H9 (cell line): ENCODE results near the gene VAV2. TPM values are rescaled to one million over a fixed set of nuclear protein-coding genes. Genes with fewer than 3 reads are reported as not detected.

Experiments
- DNase-seq: peaks from one replicate; pipeline ENCODE4 v3.0.0-alpha.2; 2017
- H2AFZ ChIP-seq: one replicate; pipeline ENCODE4 v1.6.1; 2013; ENCODE audit warnings: mild to moderate bottlenecking, low read length, control low read depth, moderate library complexity
- H2AK5ac ChIP-seq: 2 replicates; pipeline ENCODE4 v1.6.1; 2013; ENCODE audit warnings: low read length, control low read depth, mixed read lengths; ENCODE audit not compliant: insufficient read length
- H2BK120ac ChIP-seq: one replicate; pipeline ENCODE4 v1.6.1; 2013; ENCODE audit warnings: low read depth, mild to moderate bottlenecking, low read length, control low read depth, inconsistent platforms; ENCODE audit not compliant: poor library complexity, severe bottlenecking
- H2BK12ac ChIP-seq: 2 replicates; pipeline ENCODE4 v1.6.1; 2013; ENCODE audit warnings: low read length, control low read depth, mixed read lengths, low read depth; ENCODE audit not compliant: insufficient read length
- H2BK15ac ChIP-seq: 2 replicates; pipeline ENCODE4 v1.6.1; 2013; ENCODE audit warnings: low read depth, low read length, control low read depth
- H2BK20ac ChIP-seq: one replicate; pipeline ENCODE4 v1.6.1; 2013; ENCODE audit warnings: low read depth, mild to moderate bottlenecking, low read length, control low read depth, inconsistent platforms; ENCODE audit not compliant: poor library complexity, severe bottlenecking
- H2BK5ac ChIP-seq: 2 replicates; pipeline ENCODE4 v1.6.1; 2013; ENCODE audit warnings: low read length, control low read depth, mixed read lengths; ENCODE audit not compliant: insufficient read length
- H3K14ac ChIP-seq: 2 replicates; pipeline ENCODE4 v1.6.1; 2013; ENCODE audit warnings: low read length, control low read depth; ENCODE audit not compliant: insufficient read depth
- H3K18ac ChIP-seq: 2 replicates; pipeline ENCODE4 v1.6.1; 2013; ENCODE audit warnings: low read depth, mild to moderate bottlenecking, mixed read lengths, low read length, control low read depth; ENCODE audit not compliant: insufficient read length
- H3K23ac ChIP-seq: 2 replicates; pipeline ENCODE4 v1.6.1; 2013; ENCODE audit warnings: low read length, control low read depth, mixed read lengths, low read depth; ENCODE audit not compliant: insufficient read length
- H3K23me2 ChIP-seq: 2 replicates; pipeline ENCODE4 v1.6.1; 2013; ENCODE audit warnings: low read depth, mild to moderate bottlenecking, mixed read lengths, low read length, control low read depth; ENCODE audit not compliant: insufficient read length, poor library complexity, severe bottlenecking
- H3K27ac ChIP-seq: 2 replicates; pipeline ENCODE4 v1.5.1; 2013; ENCODE audit warnings: low read length, control low read depth, mixed read lengths, low read depth; ENCODE audit not compliant: insufficient read length
- H3K27me3 ChIP-seq: 2 replicates; pipeline ENCODE4 v1.6.1; 2013; ENCODE audit warnings: low read length, control low read depth, inconsistent platforms; ENCODE audit not compliant: insufficient read depth
- H3K4ac ChIP-seq: 2 replicates; pipeline ENCODE4 v1.6.1; 2013; ENCODE audit warnings: low read depth, mild to moderate bottlenecking, control low read depth, inconsistent platforms, low read length, moderate library complexity
- H3K4me1 ChIP-seq: 2 replicates; pipeline ENCODE4 v1.6.1; 2013; ENCODE audit warnings: low read length, control low read depth, inconsistent platforms; ENCODE audit not compliant: insufficient read depth
- H3K4me2 ChIP-seq: 2 replicates; pipeline ENCODE4 v1.6.1; 2013; ENCODE audit warnings: low read length, control low read depth, mixed read lengths; ENCODE audit not compliant: insufficient read length, insufficient read depth
- H3K56ac ChIP-seq: 2 replicates; pipeline ENCODE4 v1.6.1; 2013; ENCODE audit warnings: low read depth, mild to moderate bottlenecking, mixed read lengths, low read length, control low read depth; ENCODE audit not compliant: insufficient read length
- H3K79me1 ChIP-seq: 2 replicates; pipeline ENCODE4 v1.6.1; 2013; ENCODE audit warnings: low read depth, mild to moderate bottlenecking, moderate library complexity, low read length, control low read depth, inconsistent platforms; ENCODE audit not compliant: insufficient read depth, poor library complexity, severe bottlenecking
- H3K79me2 ChIP-seq: 2 replicates; pipeline ENCODE4 v1.6.1; 2013; ENCODE audit warnings: low read length, control low read depth, inconsistent platforms; ENCODE audit not compliant: insufficient read depth
- H3K9ac ChIP-seq: 2 replicates; pipeline ENCODE4 v1.6.1; 2013; ENCODE audit warnings: low read length, control low read depth, mixed read lengths; ENCODE audit not compliant: insufficient read length; ENCODE audit errors: extremely low read depth
- H3K9me3 ChIP-seq: one replicate; pipeline ENCODE4 v1.6.1; 2013; ENCODE audit warnings: low read depth, low read length, inconsistent platforms; ENCODE audit not compliant: control insufficient read depth
- H3T11ph ChIP-seq: one replicate; pipeline ENCODE4 v1.6.1; 2013; ENCODE audit warnings: mild to moderate bottlenecking, low read length, control low read depth, inconsistent platforms
- H4K20me1 ChIP-seq: one replicate; pipeline ENCODE4 v1.6.1; 2013; ENCODE audit not compliant: control insufficient read depth, insufficient read length, insufficient read depth
- H4K5ac ChIP-seq: 2 replicates; pipeline ENCODE4 v1.6.1; 2013; ENCODE audit warnings: low read depth, mild to moderate bottlenecking, mixed read lengths, low read length, control low read depth; ENCODE audit not compliant: insufficient read length
- H4K8ac ChIP-seq: replicated peaks from 2 replicates; pipeline ENCODE4 v1.6.1; 2013; ENCODE audit warnings: low read length, control low read depth, mixed read lengths, low read depth; ENCODE audit not compliant: insufficient read length
- H4K91ac ChIP-seq: 2 replicates; pipeline ENCODE4 v1.6.1; 2013; ENCODE audit warnings: low read depth, mild to moderate bottlenecking, moderate library complexity, mixed read lengths, low read length, control low read depth; ENCODE audit not compliant: insufficient read length
- H3K27ac Mint-ChIP-seq, 3 experiments: 2 replicates in 2 of 3; 3 replicates in 1 of 3; pipeline ENCODE4 v1.8.0; 2020 to 2021; ENCODE audit warnings: mixed read lengths in 3 of 3, mild to moderate bottlenecking in 1 of 3, moderate library complexity in 1 of 3
- H3K27me3 Mint-ChIP-seq: 2 replicates; pipeline ENCODE4 v1.8.0; 2021; ENCODE audit warnings: low read depth, mild to moderate bottlenecking, moderate library complexity, mixed read lengths
- H3K36me3 Mint-ChIP-seq, 3 experiments: 2 replicates in 2 of 3; 3 replicates in 1 of 3; pipeline ENCODE4 v1.8.0; 2020 to 2021; ENCODE audit warnings: low read depth in 3 of 3, mixed read lengths in 3 of 3; ENCODE audit not compliant: insufficient read depth in 1 of 3
- H3K4me1 Mint-ChIP-seq, 2 experiments: 2 replicates each; pipeline ENCODE4 v1.8.0; 2020; ENCODE audit warnings: mixed read lengths in 2 of 2
- H3K4me3 Mint-ChIP-seq, 2 experiments: 2 replicates in 1 of 2; 3 replicates in 1 of 2; pipeline ENCODE4 v1.8.0; 2020 to 2021; ENCODE audit warnings: mild to moderate bottlenecking in 2 of 2, mixed read lengths in 2 of 2, moderate library complexity in 1 of 2
- H3K9me3 Mint-ChIP-seq, 2 experiments: 2 replicates in 1 of 2; 3 replicates in 1 of 2; pipeline ENCODE4 v1.8.0; 2020; ENCODE audit warnings: mild to moderate bottlenecking in 2 of 2, mixed read lengths in 2 of 2, moderate library complexity in 1 of 2
- CTCF ChIP-seq: fragments of 200-600 bp; sonication (generic); conservative IDR thresholded peaks from 3 replicates; pipeline ENCODE4 v1.8.0; 2021; ENCODE audit warnings: antibody characterized with exemption, mild to moderate bottlenecking
- WGBS: extraction: QIAGEN DNeasy Blood & Tissue Kit; methylation state at CpG from one replicate; pipeline ENCODE4 v1.1.7; 2013; ENCODE audit warnings: missing lambda C conversion rate, low lambda C conversion rate, mixed read lengths; ENCODE audit not compliant: insufficient read length; ENCODE audit errors: extremely low coverage; 5-methylcytosine and 5-hydroxymethylcytosine counted together
- total RNA-seq: library from RNA; stranded (reverse); gene quantifications from 2 replicates; pipeline ENCODE4 v1.2.1, GENCODE V29; 2021

The VAV2 gene
- total RNA-seq, 1 experiment from 2014 or later = 58.7 TPM

GRCh38 chr9:133967024-133967741 lies 24.9 kb downstream of the VAV2 start:
- Histone ChIP-seq H2BK15ac (no peak overlapping the region), H2AK5ac (no peak overlapping the region), H3K18ac (no peak overlapping the region), H3K14ac (no peak overlapping the region), H3K4ac (no peak overlapping the region), H2BK120ac (no peak overlapping the region), H3K27ac (no peak overlapping the region), H3T11ph (no peak overlapping the region), H2AFZ (no peak overlapping the region), H3K9ac (no peak overlapping the region), H4K20me1 (peaks cover 4% of the 10 kb centered on the region), H4K91ac (no peak overlapping the region), H3K79me2 (peaks cover 17% of the 10 kb centered on the region; the same call in 1 of the 2 replicates), H2BK5ac (no peak overlapping the region), H3K4me2 (no peak overlapping the region), H3K23ac (no peak overlapping the region), H3K23me2 (no peaks in the 10 kb centered on the region), H2BK12ac (no peak overlapping the region), H3K79me1 (peaks cover 3% of the 10 kb centered on the region), H3K4me1 (no peaks in the 10 kb centered on the region; the same call in 1 of the 2 replicates), H3K27me3 (no peaks in the 10 kb centered on the region), H4K8ac (no peak overlapping the region), H4K5ac (no peak overlapping the region), H3K56ac (no peak overlapping the region), H3K9me3 (no peaks in the 10 kb centered on the region), H2BK20ac (no peak overlapping the region)
- no peak for TF ChIP-seq CTCF
- Mint-ChIP-seq H3K36me3 (peaks cover 0 to 8% (median 6%) of the 10 kb centered on the region in 3 experiments; a peak in 5 of 7 replicates), H3K4me1 (peaks cover 30 to 39% of the 10 kb centered on the region in 2 experiments), H3K27me3 (no peaks in the 10 kb centered on the region), H3K4me3 (no peak overlapping the region), H3K27ac (no peak overlapping the region), H3K9me3 (peaks cover 6 to 10% of the 10 kb centered on the region in 2 experiments; a peak in 4 of 5 replicates)
- DNase-seq = no peak
- WGBS = no CpG with 5 or more reads among the region's 7 CpGs
